ENCODE data around the gene DLG2.

DLG2 gene

GRCh38 chr11:83711106-83711527, 1916.0 kb downstream of the DLG2 start:
- DNase-seq (ENCODE audit: low read depth), result no peak

DNA sequence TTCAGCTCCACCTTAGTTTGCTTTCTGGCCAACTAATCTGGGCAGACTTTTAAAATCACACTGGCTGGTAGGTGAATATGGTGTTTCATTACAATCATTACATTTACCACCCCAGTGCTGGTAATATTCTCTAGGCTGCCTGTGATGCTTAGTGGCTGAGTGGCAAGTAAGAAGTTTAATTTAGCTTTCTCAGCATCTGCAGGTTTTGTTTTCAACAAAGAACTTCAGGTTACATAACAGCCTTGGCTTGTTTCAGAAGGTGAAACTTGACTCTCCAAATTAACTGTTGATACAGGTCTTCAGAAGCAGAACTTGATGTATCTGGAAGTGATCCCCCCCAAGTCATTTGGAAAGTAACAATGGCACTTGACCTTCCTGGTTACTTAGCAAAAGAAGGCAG, 1917.7 kb downstream of the DLG2 start:
- no peak for DNase-seq (ENCODE audit: low read depth)

DNA sequence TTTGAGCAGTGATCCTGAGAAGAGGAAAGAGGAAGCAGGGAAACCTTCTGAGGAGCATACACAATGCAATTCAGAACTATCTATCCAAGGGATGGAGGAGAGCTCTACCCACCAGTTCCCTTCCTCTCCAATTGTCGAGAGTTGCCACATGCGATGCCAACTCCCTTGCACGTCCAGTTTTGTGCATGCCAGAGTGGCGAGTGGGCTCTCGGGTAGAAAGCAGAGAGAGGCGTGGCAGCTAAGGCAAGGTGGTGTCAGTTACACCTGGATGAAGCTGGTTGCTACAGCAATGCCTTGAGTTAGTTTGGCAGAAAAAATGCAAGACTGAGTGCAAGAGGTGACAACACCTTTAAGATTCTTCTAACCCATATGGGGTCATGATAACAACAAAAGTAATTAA, 1920.6 kb downstream of the DLG2 start:
- DNase-seq (ENCODE audit: low read depth), result no peak

DNA sequence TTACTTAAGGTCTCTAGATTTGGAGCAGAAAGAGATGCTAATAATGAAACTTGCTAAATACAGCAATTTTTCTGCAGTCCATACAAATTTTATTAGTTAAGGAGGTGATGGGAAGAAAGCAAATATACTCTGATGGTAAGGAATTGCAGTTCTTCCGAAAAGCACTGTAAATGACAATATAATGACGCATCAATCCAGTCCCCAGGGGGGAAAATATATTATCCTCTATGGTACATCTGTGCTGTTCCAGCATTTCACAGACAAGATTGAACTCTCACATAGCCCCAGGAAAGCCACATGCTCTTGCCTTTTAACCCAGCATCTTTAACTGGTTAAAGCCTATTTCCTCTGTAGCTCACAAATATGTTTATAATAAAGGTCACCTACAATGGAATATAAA, 1924.3 kb downstream of the DLG2 start:
- no peak for DNase-seq (ENCODE audit: low read depth)

DNA sequence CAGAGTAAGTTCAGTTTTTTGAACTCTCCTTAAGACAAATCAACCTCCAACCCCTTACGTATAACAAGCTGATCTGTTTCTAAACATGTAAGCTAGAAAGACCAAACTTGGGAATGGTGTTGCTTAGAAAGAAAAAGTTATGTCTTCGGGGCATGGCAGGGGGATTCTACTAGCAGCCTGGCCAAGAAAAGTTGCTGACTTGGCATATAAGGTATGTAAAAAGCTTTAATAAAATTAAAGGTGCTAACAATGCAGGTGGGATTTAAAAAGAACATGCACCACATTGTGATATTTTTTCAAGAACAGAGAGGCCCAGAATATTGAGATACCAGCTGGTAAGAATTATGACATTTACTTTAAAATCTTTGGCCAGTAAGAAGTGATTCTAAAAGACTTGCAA, 1929.6 kb downstream of the DLG2 start:
- no peak for DNase-seq (ENCODE audit: low read depth)

DNA sequence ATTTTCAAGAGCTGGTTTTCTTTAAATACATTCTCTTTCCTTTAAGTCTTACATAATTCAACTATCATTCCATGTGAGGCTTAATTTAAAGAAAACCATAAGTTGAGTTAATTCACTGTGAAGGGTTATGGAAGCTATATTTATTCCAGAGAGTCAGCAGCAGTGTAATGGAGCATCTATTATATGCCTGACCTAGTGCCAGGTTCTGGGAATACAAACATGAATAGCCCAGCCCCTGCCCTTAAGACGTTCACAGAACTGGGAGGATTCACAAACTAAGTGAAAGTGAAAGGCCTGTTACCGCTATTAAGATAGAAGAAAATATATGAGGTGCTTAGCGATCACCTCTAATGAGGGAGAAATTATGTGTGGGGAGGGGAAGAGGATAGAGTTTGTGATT, 1932.1 kb downstream of the DLG2 start:
- no peak for DNase-seq (ENCODE audit: low read depth)

GRCh38 chr11:83694191-83694910, 1932.8 kb downstream of the DLG2 start:
- no peak for DNase-seq (ENCODE audit: low read depth)

DNA sequence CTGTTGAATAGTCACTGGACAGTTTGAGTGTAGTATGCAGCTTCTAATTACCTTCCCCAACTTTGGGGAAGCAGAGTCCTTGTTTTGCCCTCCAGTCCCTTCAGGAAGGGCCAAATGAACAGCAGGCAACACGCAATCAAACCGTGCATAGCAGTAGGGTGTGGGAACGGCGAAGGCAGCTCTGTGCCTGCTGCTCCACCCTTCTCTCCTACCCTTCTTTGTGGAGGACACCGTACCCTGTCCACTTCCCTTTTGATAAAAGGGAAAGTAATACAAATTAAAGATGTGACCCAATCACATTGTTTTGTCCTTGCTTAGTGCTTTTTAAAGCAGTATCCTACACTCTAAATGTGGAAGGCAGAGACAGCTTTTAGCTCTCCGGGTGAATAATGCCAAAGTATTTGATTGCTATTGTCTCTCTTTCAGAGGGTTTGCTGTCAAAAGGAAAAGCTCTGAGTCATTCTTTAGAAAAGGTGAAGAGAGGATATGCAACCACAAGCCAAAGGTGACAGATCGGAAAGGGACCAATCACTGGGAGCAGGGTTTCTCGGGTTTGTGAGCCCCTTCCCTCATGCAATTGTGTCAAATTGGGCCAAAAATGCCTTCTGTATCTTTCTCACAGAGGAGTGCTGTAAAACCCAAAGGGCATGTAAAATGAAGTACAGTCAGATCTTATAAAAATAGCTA, 1933.7 kb downstream of the DLG2 start:
- no peak for DNase-seq (ENCODE audit: low read depth)

DNA sequence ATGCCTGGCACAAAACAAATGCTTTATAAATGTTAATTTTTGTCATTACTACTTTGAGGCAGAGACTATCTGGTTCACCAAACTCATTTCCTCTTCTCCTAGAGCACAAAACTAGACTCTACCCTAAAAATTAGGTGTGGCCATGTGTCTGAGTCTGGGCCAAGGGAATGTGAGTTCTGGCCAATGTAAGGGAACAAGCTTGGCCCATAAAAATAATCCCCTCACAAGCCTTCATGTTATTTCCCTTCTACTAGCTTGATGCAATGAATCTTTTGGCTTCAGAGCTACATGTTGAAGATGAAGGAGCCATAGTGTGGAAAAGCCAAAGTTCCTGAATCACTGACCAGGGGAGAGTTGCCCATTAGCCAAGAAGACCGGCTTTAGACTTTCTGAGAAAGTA, 1934.5 kb downstream of the DLG2 start:
- no peak for DNase-seq (ENCODE audit: low read depth)

DNA sequence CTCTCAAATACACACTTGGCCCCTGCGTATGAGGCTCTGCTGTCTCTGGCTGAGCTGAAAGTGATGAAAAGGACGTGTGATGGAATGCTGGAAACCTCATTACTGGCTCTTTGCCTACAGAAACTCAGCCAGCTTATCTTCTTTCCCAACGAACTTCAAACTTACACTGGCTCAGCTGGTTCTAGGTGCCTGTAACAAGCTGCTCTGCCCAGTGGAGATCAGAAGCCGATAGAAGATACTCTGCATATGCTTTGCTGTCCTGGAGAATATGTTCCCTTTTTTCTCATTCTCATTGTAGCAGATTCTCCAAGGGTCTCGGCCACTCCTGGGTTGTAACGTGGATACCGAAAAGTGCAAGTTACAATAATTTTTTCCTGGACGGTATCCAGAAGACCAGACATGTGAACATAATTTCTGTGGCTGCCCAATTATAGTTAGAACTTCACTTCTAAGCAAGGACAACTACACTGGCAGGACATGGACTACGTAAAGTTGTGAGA, 1935.6 kb downstream of the DLG2 start:
- DNase-seq (ENCODE audit: low read depth), result no peak

DNA sequence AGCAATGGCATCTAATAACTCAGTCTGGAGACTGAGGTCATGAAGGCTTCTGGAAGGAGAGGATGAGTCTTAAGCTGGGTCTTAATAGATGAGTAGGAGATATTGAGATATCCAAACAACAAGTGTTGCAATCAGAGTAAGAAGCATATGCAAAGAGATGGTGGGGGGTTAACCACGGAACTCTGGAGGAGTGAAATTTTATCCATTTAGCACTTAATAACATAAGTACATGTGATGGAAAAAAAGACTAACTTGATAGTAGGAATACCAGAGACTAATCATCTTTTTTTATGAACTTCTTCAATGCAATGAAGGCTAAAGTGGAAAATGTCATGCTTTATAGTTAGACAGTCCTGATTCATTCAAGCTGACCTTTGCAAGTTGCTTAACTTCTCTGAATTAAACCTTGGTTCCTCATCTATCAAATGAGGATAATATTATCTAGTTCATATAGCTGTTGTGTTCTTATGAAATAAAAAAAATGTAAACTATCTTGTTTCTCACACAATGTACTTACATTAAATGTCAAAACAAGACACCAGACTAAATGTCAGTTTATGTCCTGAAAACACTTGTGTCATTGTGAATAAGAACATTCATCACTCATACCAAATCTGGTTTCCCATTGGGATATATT, 1937.9 kb downstream of the DLG2 start:
- no peak for DNase-seq (ENCODE audit: low read depth)

GRCh38 chr11:83687787-83688186, 1939.4 kb downstream of the DLG2 start:
- no peak for DNase-seq (ENCODE audit: low read depth)

GRCh38 chr11:83685730-83686129, 1941.4 kb downstream of the DLG2 start:
- DNase-seq (ENCODE audit: low read depth), result no peak

DNA sequence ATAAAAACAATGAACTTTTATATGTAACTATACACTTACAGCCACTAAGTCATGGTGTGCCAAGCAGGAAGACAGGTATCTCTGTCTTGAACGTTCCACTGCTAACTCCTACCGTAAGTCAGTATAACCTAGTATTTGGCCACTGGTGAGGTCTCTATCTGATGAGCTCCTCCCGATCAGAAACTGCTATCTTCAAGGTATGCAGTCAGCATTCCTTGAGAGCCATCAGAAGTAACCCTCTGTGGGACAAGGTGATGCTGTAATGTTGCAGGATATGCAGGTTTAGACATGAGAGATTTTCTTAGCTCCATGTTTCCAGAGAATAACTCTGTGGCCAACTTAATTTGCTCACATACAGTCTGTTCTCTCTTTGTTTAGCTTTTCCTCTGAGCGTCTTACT, 1943.1 kb downstream of the DLG2 start:
- DNase-seq (ENCODE audit: low read depth), result no peak

DNA sequence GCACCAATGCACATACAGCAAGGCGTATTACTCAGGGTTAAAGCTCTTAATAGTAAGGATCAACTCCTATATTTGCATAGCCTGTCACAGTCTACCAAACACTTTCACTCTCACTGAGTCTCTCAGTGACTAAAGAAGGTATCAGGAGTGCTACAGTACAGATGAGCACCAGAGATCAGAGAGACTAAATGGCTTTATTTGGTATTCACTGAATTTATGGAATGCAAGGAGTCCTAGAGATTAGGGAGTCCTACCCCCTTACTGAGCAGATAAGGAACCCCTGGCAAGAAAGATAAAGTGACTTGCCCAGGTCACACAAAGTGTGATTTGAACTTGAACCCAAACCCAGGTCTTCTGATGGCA, 1944.6 kb downstream of the DLG2 start:
- DNase-seq (ENCODE audit: low read depth), result no peak

GRCh38 chr11:83681906-83682610, 1945.1 kb downstream of the DLG2 start:
- DNase-seq (ENCODE audit: low read depth), result no peak

- DNase-seq (ENCODE audit: low read depth), result no peak
Observed at GRCh38 chr11:83681031-83681781, 1945.9 kb downstream of the DLG2 start.

- DNase-seq (ENCODE audit: low read depth), result no peak
Observed at GRCh38 chr11:83680321-83680720, 1946.8 kb downstream of the DLG2 start.

GRCh38 chr11:83678831-83679584, 1948.1 kb downstream of the DLG2 start:
- no peak for DNase-seq (ENCODE audit: low read depth)

GRCh38 chr11:83677730-83678129, 1949.4 kb downstream of the DLG2 start:
- no peak for DNase-seq (ENCODE audit: low read depth)

DNA sequence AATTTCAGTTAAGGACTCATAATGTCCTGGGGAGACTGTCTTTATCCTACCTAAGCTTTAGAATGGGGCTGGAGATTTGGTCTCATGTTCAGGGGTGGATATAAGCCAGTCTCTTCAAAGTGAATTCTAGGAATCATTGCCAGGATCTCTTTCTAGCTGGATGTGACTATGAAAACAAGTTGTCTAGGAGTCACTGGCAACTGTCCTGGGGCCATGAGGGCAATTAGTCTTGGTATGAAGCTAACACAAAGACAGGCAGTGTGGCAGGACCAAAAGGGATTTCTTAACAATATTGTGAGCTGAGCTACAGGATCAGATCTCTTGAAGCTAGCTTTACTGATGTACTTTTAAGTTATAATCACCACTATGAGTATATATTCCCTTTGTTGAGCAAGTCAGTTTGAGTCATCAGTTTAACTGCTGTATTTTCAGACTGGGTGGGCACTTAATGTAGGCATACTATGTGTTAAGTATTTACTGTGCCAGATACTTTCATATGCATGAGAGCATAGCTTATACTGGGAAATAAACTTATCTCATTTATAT, 1951.0 kb downstream of the DLG2 start:
- DNase-seq (ENCODE audit: low read depth), result no peak
